8988T (cell line): ENCODE data around the gene DISC1.
"Not testable (repeated sequence)": the region's sequence is repeated elsewhere in the genome, so short reads cannot be mapped to it uniquely, and the experiment has no call there.

Experiments used
- DNase-seq: peaks from one replicate; pipeline ENCODE4 v3.0.0; 2011

The DISC1 gene

DNA sequence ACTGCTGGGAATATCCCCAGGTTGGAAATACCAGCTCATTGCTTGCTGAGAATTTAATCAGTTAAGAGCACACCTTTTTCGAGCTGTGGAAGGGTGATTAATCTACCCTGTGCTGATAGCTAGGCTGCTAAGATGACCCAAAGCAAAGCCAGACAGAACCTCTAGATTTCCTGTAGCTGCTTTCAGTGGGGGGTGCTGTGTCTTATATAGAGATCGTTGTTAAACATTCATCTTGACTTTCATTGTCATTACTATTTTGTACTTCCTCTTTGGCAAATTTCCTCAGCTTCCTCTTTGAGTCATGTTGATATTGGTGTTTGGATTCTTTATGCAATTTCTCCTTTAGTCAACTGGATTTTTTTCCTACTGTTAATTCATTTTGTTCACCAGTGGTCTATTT lies 155.3 kb downstream of the DISC1 start:
- DNase-seq = no peak

DNA sequence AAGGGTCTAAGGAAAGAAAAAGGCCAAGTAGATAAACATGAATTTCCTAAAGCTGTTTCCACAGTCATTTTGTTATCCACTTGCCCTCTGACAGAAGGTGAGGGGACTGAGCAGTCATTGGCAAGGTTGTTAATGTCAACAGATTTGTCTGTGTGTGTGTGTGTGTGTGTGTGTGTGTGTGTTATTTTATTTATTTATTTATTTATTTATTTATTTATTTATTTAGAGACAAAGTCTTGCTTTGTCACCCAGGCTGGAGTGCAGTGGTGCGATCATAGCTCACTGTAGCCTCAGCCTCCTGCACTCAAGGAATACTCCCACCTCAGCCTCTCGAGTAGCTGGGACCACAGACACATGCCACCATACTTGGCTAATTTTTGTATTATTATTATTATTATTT lies 158.5 kb downstream of the DISC1 start:
- not testable (repeated sequence) for DNase-seq

DNA sequence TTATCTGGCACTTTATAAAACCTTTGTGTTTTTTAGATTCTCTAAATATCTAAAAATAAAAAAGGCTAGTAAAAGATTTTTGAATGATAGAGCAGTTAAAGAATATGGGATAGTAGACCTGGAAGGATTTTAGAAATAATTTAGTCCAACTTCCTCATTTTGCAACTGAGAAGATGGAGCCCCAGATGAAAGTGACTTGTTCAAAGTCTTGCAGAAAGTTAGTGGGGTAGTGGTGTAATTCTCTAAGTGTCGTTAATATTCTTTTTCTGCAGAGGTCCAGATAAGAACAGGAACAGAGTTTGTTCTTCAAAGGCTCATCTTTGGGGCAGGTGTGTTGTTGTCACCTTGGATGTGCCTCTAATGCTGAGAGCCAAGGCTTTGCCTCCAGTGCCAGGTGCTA lies 159.5 kb downstream of the DISC1 start:
- no peak for DNase-seq

DNA sequence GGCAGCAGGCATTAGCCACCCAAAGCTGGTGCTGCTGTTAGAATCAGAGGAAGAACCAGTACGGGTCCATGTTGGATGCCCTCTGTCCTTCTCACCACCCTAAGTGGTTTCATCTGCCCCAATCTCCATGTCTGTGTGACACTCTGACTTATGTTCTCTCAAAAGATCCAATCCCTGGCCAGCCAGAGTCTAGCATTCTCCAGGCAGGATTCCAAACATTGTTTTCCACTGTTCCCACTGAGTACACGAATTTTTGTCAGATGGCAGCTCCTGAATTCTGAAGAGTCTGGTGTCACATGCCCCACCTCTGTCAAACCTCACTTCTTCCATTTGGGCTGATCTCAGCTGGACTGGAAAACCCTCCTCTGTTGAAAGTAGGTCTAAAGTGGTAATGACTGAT lies 166.0 kb downstream of the DISC1 start:
- DNase-seq = no peak

DNA sequence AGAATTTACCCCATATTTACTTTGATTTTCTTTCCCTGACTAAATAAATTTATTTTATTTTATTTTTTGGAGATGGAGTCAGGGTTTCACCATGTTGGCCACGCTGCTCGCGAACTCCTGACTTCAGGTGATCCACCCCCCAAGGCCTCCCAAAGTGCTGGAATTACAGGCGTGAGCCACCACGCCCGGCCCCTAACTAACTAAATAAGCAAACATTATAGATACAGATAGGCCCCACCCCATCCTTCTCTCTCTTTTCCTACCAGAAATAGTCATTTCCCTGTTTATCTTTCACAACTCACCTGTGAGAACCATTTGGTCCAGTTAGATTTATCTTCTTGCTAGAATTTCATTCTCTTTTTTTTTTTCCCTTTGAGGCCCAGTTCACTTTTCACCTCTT lies 167.3 kb downstream of the DISC1 start:
- DNase-seq = no peak

DNA sequence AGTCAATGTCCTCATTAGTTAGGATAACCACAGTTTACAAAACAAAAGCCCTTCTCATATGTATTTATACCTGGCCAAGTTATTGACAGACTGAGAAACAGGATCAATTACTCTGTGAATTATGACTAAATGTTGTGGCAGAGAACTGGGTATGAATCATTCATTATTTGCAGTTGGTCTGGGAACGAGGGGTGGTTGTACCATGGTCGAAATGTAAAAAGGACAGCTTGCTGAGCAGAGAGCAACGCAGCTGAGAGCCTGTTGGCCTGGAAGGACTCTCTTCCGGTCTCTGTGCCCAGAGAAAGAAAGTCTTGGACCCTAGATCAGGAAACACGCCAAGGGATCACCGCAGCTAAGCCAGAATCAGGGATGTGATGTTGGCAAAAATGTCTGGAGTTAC lies 169.6 kb downstream of the DISC1 start:
- DNase-seq = no peak

DNA sequence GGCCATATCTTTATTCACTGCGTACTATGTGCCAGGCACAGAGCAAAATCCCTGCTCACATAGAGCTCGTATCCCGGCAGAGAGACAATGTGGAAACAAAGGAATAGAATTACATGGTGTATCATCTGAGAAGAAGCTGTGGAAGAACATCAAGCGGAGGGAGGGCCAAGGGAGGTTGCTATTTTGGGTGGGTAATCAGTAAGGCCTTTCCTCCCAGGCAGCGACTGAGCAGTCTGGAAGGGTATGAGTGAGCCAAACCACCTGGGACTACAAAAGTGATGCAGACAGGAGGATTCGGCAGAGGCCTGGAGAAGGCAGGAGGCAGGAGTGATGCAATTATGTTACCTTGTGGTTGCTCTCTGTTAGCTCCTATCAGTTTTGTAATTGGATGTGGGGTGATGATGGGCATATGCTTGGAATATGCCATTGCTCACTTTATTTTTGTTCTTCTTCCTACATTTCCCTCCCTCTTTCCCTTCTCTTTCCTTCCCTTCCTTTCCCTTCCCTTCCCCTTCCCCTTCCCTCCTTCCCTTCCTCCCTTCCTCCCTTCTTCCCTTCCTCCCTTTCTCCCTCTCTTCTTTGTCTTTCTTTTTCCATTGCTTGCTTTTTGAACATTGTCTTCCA lies 172.9 kb downstream of the DISC1 start:
- no peak for DNase-seq

DNA sequence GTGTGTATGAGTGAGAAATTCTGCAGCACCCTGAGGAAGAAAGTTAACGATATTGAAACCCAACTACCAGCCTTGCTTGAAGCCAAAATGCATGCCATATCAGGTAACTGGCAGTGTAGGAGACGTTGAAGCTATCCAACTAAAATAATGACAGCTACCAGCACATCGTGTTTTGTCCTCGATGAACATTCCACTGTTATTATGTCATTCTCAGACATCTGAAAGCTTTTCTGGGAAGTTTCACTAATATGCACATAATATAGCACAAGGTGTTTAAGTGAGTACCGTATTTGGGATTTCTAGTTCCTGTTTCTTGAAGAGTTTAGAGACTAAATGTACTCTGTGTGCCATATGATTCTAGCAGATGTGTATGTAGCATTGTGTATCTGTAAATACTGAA lies 173.5 kb downstream of the DISC1 start:
- no peak for DNase-seq

DNA sequence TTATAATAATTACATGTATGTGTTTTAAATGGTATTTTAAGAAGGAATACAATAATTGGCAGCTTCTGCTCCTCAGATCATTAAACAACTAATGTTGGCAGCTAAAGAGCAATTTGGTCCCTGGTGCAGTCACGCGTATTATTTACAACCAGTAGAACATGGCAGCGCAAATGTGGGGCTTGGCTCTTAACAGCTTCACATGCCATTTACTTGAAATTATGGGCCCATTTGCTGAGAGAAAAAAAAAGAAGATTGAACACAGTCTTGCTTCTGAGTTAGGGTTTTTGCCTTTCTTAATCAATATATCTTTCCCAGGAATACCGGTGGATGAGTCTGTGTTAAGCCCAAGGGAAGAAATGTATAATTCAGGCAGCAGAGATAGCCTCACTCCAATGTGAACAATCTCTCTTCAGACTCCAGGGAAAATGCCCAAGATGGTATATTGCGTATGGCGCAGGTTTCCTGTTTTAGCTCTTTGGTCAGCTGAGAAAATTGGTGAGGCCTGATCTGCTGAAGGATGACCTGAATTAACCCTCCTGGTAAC lies 174.5 kb downstream of the DISC1 start:
- DNase-seq = no peak

DNA sequence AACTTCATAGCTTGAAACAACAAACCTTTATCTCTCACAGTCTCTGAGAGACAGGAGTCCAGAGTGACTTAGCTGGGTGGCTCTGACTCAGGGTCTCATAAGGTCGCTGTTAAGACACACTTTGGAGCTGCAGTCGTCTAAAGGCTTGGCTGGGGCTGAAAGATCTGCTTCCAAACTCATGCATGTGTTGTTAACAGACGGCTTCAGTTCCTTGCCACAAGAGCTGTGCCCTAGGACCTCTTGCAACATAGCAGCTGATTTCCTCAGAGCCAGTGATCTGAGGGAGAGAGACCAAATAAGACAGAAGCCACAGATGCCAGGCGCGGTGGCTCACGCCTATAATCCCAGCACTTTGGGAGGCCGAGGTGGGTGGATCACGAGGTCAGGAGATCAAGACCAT lies 176.8 kb downstream of the DISC1 start:
- DNase-seq = no peak

DNA sequence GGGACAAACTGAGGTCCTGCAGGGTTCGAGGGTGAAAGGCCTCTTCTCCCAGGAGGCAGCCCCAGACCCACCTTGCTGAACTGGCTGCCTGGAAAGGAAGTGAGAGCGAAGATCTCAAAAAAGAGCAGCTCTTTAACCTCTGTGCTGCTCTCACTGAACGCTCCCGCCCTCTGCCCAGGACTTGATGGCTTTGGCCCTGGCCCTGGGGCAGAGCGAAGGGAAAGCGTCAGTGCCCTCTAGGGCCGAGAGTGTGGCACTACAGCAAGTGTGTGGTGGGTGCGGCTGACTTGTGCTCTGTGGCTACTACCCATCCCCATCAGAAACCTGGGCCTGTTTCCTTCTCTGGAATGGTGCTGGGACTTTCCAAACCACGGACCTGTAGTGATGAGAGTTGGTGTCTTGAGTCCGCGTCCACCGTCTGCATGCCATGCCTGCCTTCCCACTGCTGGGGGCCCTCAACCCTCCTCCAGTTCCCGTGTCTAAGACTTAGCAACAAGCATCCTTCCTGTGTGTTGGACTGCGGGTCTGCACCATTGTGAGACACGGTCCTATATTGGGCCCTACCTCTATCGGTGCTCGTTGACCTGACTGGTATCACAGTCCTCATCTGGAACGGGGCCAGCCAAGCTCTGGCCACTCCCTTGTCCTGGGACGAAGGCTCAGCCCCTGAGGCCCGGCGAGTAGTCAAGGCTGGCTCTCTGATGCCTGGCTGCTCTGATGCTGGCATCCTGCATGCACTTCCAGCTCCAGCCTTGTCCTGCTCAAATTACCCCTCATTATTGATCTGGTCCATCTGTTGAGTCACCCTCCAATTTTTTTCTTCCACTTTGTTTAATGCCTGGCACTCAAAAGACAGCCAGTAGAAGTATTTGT lies 180.3 kb downstream of the DISC1 start:
- DNase-seq = peak; percentile 53

DNA sequence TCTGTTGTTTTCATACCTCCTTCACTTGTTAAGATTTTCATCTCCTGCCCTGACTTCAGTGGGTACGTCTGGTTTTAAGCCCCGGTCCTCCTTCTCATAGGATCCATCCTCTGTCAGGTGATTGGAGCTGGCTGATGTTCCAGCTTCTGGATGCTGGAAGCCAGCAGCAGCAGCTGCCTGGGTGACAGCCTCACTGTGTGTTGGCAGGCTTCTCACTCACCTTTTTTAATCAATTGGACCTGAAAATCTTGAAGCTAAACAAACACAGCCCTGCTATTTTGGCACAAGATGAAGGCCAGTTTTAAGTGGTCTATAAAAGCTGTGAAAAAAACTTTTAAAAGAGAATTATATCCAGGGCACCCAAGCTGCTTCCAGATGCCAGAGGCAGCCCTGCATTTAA lies 181.0 kb downstream of the DISC1 start:
- no peak for DNase-seq

DNA sequence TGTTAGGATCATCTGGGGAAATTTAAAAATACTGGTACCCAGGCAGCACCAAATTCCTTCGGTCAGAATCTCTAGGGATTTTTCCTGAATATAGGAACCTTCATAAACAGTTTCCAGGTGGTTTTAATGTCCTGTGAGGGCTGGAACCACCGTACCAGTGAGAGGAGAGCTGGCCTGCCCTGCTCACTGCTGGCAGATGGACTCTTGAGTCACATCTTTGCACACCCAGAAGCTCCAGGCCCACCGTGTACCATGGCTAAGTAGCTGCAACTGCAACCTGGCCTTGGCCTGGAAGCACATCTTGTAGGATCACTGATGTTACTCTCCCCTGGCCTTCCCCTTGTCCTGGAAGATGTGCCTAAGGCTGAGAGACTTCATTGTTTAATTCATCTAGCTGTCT lies 181.5 kb downstream of the DISC1 start:
- no peak for DNase-seq

DNA sequence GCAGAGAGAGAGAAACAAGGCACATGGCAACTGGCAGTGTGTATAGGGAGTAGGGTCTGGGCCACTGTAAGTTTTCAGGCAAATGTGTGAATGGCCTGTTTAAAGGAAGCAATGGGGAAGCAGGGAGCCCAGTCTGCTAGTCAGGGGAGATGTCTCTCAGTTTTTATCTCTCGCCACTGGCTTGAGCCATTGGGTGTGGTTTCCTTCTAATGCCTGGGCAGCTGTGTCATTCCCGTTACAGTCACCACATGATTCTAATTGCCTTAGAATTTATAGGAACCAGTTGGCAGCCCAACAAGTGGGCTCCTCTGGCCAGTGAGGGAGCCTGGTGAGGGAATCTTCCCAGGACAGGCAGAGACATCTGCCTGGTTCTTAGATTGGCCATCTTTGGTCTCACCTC lies 182.4 kb downstream of the DISC1 start:
- DNase-seq = peak; percentile 28

DNA sequence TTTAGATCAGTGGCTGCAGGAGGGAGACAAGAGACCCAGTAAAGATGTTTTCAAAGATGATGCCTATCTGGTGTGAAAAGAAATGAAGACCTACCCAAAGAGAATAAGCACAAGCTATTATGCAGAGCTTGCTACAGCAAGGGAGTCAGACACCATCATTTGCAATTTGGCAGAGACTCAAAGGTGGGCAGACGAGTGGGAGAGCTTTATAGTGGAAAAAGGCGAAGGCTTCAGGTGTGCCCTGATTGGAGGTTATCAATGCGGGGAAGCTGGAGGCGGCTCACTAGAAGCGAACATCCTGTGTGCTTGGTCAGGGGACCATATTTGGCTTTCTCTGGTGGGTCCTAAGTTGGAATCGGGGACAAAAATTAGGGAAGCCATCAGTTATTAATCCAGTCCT lies 183.8 kb downstream of the DISC1 start:
- no peak for DNase-seq

DNA sequence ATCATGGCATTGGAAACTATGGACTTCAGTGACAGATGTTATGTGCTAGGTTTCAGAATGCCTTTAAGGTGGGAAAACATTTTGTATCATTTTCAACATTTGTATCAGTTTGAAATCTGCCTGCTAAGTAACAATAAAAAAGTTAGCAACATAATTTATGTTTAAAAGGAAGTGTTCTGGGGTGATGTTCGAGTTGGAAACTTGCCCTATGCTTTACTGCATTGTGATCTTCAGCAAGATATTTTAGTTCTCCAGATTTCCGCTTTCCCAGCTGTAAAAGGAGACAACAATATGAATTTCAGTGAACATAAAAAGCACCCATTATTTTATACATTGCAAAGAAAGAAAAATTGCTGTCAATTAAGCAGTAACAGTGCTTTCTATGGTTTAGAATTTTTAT lies 187.4 kb downstream of the DISC1 start:
- no peak for DNase-seq

DNA sequence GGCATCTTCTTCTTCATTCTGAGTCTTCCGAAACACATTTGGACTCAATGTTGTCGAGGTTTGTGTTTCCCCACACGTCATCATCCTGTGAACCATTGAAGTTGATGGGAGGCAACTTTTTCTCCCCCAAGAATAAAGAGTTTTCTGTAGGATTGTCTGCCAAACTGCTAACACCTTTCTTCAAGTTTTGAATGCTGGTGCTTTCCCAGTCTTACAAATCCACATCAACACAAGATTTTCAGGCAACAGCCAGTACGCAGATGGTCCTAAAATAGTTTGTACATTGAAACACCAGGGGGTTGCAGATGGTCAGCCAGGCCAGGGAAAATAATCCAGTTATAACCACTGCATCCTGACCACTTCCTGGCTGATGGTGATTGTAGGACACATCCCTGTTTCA lies 187.9 kb downstream of the DISC1 start:
- no peak for DNase-seq

DNA sequence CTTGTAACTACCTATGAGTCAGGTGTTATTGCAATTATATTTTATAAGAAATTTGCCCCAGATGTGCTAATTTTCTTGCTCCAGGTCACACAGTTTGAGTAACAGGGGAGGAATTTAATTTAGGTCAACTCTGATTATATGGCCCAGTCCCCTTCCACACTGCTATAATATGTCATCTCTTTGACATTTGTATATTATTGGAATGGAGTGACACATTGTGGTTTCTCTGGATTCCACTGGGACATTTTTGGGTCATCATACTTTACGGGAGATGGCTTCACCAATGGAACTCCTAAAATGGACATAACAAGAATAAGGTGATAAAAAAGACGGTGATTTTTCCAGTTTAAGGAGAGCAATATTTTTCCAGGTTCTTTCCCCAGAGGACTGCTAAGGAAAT lies 191.2 kb downstream of the DISC1 start:
- DNase-seq = no peak

DNA sequence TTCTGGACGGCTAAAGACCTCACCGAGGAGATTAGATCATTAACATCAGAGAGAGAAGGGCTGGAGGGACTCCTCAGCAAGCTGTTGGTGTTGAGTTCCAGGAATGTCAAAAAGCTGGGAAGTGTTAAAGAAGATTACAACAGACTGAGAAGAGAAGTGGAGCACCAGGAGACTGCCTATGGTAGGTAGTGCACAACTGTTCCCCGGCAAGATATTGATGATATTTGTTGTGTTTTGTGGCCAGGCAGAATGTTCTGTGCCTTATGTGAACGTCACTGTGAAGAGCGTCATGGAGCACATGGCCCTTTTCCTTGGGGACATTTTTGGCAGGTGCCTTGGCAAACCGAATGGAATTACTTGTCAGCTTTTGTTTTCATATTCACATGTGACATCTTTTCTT lies 191.7 kb downstream of the DISC1 start:
- no peak for DNase-seq

DNA sequence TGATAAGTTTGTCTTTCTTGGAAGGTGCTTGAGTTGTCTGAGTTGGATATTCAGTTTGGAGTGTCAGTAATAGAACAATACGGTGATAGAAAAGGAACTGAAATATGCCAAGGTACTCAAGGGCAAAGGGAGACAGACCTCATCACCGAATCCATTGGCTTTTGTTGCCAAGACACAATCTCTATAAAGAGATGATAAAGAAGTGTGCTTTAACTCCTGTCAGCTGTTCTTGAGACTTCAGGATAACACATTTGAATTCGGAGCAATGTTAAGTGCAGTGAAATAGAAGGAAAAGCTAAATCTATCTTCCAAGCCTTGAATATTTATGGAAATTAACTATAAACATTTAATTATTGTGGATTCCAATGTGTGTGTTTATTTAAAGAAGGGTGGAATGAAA lies 194.7 kb downstream of the DISC1 start:
- DNase-seq = no peak

DNA sequence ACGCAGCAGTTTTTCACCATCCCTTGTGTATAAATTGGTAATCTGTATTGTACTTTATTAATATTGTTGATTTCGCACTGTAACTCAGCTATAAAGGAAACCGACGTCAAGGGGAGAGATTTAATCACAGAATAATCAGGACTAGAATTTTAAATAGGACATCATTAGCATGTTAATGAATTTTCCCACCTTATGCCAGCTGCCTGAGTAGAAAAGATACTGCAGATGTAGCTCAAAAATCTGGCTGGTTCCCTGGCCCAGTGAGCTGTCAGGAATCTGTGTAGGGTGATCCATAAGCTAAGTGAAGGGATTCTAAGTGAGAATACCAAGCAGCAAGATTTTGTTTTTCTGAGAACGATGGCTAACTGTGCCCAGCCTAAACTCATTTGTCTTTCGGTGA lies 195.5 kb downstream of the DISC1 start:
- DNase-seq = no peak

DNA sequence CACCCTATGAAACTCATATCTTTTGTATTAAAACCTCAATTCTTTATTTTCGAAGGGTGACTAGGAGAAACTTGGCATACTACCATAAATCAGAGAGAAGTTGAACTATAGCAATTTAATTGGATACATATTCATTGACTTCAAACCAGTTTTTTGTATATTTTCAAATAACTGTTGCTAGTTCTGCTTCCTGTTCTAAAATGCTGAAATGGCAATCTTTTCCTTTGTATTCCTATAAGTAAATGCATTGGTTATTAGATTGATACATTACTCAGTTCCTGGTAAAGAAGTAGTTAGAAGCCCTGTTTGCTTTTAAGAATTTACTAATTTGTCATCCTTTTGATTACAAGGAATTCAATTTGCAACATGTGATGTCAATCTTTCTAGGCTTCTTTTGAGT lies 200.0 kb downstream of the DISC1 start:
- no peak for DNase-seq

DNA sequence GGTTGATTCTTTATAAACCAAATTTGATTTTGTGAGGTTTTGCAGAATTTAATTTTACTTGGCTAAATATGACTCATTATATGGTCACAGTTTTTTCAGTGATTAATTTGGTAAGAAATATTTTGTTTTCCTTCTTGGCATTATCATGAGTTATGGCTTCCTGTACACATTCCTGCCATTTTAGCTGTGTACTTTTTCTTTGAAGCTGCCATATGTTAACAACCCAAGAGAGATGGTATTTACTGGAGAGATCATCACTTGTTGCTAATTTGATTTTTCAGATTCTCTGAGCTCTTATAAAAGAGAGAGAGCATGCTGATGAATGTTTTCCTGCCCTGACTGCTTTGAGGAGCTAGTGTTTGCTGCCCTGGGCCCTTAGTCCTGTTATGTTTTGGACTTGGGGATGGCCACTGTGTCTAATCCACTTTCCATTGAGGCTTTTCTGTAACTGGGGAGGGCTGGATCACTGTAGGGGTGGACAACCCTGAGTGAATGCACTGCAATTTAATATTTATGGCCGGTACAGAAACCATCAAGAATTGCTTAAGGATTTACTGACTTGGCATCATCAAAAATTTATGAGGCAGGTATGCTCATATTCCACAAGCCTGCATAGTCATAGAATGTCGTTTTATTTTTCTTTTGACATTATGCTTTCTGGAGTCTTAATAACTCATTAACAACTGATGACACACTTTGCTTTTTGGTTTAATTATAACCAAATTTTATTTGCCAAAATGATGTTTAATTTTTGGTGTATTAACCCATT lies 200.9 kb downstream of the DISC1 start:
- no peak for DNase-seq
